ENCODE measurements around the gene GOLGA2. TPM values are rescaled to one million over a fixed set of nuclear protein-coding genes. Genes with fewer than 3 reads are reported as not detected.
A peak's percentile ranks its signal among the peaks of the same experiment; 100 is the strongest.

GOLGA2 gene, protein sequence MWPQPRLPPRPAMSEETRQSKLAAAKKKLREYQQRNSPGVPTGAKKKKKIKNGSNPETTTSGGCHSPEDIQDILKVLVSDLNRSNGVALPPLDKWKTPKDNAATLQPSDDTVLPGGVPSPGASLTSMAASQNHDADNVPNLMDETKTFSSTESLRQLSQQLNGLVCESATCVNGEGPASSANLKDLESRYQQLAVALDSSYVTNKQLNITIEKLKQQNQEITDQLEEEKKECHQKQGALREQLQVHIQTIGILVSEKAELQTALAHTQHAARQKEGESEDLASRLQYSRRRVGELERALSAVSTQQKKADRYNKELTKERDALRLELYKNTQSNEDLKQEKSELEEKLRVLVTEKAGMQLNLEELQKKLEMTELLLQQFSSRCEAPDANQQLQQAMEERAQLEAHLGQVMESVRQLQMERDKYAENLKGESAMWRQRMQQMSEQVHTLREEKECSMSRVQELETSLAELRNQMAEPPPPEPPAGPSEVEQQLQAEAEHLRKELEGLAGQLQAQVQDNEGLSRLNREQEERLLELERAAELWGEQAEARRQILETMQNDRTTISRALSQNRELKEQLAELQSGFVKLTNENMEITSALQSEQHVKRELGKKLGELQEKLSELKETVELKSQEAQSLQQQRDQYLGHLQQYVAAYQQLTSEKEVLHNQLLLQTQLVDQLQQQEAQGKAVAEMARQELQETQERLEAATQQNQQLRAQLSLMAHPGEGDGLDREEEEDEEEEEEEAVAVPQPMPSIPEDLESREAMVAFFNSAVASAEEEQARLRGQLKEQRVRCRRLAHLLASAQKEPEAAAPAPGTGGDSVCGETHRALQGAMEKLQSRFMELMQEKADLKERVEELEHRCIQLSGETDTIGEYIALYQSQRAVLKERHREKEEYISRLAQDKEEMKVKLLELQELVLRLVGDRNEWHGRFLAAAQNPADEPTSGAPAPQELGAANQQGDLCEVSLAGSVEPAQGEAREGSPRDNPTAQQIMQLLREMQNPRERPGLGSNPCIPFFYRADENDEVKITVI
- 74.9 TPM for total RNA-seq

DNA sequence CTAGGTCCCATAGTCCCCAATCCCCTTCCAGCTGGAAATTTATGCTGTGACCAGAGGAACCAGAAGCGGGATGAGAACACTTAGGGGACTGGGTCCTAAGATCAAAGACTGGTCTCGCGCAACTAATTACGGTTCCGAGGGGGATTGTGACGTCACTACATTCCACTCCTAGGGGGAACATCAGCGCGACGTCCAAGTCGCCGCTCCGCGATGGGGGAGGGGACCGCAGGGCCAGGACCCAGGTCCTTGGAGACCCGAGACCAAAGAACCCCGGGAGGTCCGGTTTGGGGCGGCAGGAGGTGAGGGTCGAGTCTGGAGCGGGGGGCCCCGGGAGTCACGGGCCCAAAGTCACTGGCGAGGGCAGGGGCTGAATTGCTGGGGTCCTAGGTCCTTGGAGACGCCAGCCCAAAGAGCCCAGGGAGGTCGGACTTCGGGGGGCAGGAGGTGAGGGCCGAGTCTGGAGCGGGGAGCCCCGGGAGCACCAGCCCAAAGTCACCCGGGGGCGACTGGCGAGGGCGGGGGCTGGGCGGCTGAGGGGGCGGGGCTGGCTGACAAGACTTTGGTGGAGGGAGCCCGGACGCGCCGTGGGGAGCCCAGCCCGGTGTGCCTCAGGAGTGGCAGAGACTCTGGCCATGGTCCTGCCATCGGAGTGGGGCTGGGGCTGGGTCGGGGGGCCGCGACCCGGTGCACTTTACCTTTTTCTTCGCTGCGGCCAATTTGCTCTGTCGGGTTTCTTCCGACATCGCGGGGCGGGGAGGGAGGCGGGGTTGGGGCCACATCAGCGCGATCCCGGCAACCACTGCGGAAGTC lies at the start of gene GOLGA2:
GOLGA2 (minus strand) TSS at position 810 of the 810 bp plus-strand sequence; CDS start at position 779, 31 bp downstream.
- no peak for TF ChIP-seq CTCF (IDR thresholded peaks at IDR 0.05)

DNA sequence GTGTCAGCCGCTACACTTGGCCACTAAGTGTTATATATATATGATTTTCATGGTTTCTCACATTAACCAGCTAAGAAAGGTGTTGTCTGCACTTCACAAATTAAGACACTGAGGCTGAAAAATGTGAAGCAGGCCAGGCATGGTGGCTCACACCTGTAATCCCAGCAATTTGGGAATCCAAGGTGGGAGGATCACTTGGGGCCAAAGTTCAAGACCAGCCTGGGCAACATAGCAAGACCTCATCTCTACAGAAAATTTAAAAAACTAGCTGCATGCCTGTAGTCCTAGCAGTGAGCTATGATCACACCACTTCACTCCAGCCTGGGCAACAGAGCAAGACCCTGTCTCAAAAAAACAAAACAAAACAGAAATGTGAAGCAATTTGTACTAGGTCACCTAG lies 48.6 kb upstream of the GOLGA2 start:
- intact Hi-C loops (cut with DNase I): loop anchor here (5.0 kb wide), 2 partner anchors 133 to 197 kb away; partner anchors contain the start of genes ODF2 and PTGES2
- Histone ChIP-seq H3K27ac (no peak overlapping the region), H3K4me1 (peaks cover 11 to 17% of the 10 kb centered on the region in 2 donors), H3K9me3 (no peaks in the 10 kb centered on the region), H3K4me3 (no peak overlapping the region), H3K27me3 (no peaks in the 10 kb centered on the region), H3K36me3 (peaks cover 15 to 25% of the 10 kb centered on the region in 2 donors)
- TF ChIP-seq CTCF (IDR thresholded peaks at IDR 0.05): no peak
- DNase-seq (ENCODE audit: low spot score in 2 of 2): no peak

More for the DNA sequence above, at the start of gene GOLGA2:
- peak; percentile 26 to 71 for DNase-seq (ENCODE audit: low spot score in 2 of 2)
- Histone ChIP-seq H3K4me3 (peak within 1 kb of the TSS; percentile 78 to 91), H3K27me3 (no peaks in the 10 kb centered on the region), H3K36me3 (peaks cover 18 to 27% of the 10 kb centered on the region in 2 donors), H3K27ac (peak within 1 kb of the TSS; percentile 86 to 87), H3K9me3 (no peaks in the 10 kb centered on the region), H3K4me1 (peaks cover 6 to 20% of the 10 kb centered on the region in 2 donors)
- intact Hi-C loops (cut with DNase I): loop anchor here (1.0 to 5.0 kb wide), 6 partner anchors 47 to 182 kb away; partner anchors contain the start of genes BBLN, CIZ1, COQ4 and ODF2

DNA sequence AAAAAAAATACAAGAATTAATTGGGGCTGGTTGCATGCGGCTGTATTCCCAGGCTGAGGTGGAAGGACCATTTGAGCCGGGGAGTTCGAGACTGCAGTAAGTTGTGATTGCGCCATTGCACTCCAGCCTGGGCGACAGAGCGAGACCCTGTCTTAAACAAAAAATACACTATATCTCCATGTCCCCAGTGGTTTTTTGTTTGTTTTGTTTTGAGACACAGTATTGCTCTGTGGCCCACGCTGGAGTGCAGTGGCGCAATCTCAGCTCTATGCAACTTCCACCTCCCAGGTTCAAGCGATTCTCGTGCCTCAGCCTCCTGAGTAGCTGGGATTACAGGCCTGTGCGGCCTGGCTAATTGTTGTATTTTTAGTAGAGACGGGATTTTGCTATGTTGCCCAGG lies 48.0 kb upstream of the GOLGA2 start:
- H3K36me3 ChIP-seq: peaks cover 17 to 25% of the 10 kb centered on the region in 2 donors
- intact Hi-C loops (cut with DNase I): loop anchor here (2.0 to 5.0 kb wide), 3 partner anchors 47 to 196 kb away; partner anchors contain the start of genes ODF2, PTGES2 and URM1
- H3K4me1 ChIP-seq: peaks cover 11 to 17% of the 10 kb centered on the region in 2 donors
- no peaks in the 10 kb centered on the region for H3K9me3 ChIP-seq
- H3K4me3 ChIP-seq: peak overlapping the region; percentile 72 to 76
- TF ChIP-seq CTCF (IDR thresholded peaks at IDR 0.05): no peak
- no peak overlapping the region for H3K27ac ChIP-seq
- no peak for DNase-seq (ENCODE audit: low spot score in 2 of 2)
- no peaks in the 10 kb centered on the region for H3K27me3 ChIP-seq

- Histone ChIP-seq H3K4me1 (peaks cover 11 to 17% of the 10 kb centered on the region in 2 donors), H3K9me3 (no peaks in the 10 kb centered on the region), H3K36me3 (peaks cover 22 to 29% of the 10 kb centered on the region in 2 donors), H3K4me3 (peak overlapping the region; percentile 72 to 76), H3K27ac (peak overlapping the region; percentile 82 to 85), H3K27me3 (no peaks in the 10 kb centered on the region)
- intact Hi-C loops (cut with DNase I): loop anchor here (2.0 to 5.0 kb wide), 3 partner anchors 48 to 196 kb away; partner anchors contain the start of genes ODF2, PTGES2 and URM1
- no peak for TF ChIP-seq CTCF (IDR thresholded peaks at IDR 0.05)
- no peak for DNase-seq (ENCODE audit: low spot score in 2 of 2)
These were observed 47.5 kb upstream of the GOLGA2 start for GRCh38 chr9:128323212-128323730.
